Measurements from ENCODE around the gene VWA3A. TPM values are rescaled to one million over a fixed set of nuclear protein-coding genes. Genes with fewer than 3 reads are reported as not detected.
"Not testable (repeated sequence)": the region's sequence is repeated elsewhere in the genome, so short reads cannot be mapped to it uniquely, and the experiment has no call there.

Gene VWA3A
- total RNA-seq, 1 donor from 2014 or later, result 0.53 TPM

- Mint-ChIP-seq H3K9me3 (peaks cover 2% of the 10 kb centered on the region), H3K36me3 (ENCODE audit: low read depth) (peaks cover 3% of the 10 kb centered on the region), H3K4me1 (peaks cover 78% of the 10 kb centered on the region), H3K4me3 (peak overlapping the region; percentile 87), H3K27me3 (peaks cover 2% of the 10 kb centered on the region), H3K27ac (peak overlapping the region; percentile 96)
- intact Hi-C loops (cut with micrococcal nuclease), result loop anchor here (5.0 to 10.0 kb wide), 4 partner anchors 177 to 598 kb away; partner anchors contain the start of genes CDR2 and METTL9
- CTCF ChIA-PET, result interaction anchor here (0.9 to 2.9 kb wide), 4 partner anchors 11 to 188 kb away, joined by 3 to 17 read pairs (median 8); partner anchors contain the start of genes EEF2K and POLR3E
- POLR2A ChIA-PET, result interaction anchor here (0.5 to 8.8 kb wide), 5 partner anchors 11 to 242 kb away, joined by 3 to 154 read pairs (median 6); partner anchors contain the start of genes EEF2K, MOSMO, POLR3E and UQCRC2
- no peak for DNase-seq
- TF ChIP-seq CTCF (IDR thresholded peaks at IDR 0.05), result no peak
- ATAC-seq (ENCODE audit: low read depth), result no peak
Measured at GRCh38 chr16:22194707-22195444, 102.5 kb downstream of the VWA3A start.

GRCh38 chr16:22195445-22195694, 103.0 kb downstream of the VWA3A start:
- H3K4me1 Mint-ChIP-seq, result peaks cover 77% of the 10 kb centered on the region
- no peak for DNase-seq
- ChIA-PET CTCF (interaction anchor here (0.9 to 2.9 kb wide), 4 partner anchors 10 to 188 kb away, joined by 3 to 17 read pairs (median 8); partner anchors contain the start of genes EEF2K and POLR3E), POLR2A (interaction anchor here (0.5 to 8.8 kb wide), 4 partner anchors 11 to 242 kb away, joined by 3 to 154 read pairs (median 8); partner anchors contain the start of genes EEF2K, POLR3E and UQCRC2)
- H3K27ac Mint-ChIP-seq, result peak overlapping the region; percentile 96
- intact Hi-C loops (cut with micrococcal nuclease), result loop anchor here (10.0 kb wide), 1 partner anchor 239 kb away; no protein-coding TSS in a partner anchor
- ATAC-seq (ENCODE audit: low read depth), result no peak
- H3K36me3 Mint-ChIP-seq (ENCODE audit: low read depth), result peaks cover 3% of the 10 kb centered on the region
- peak overlapping the region; percentile 87 for H3K4me3 Mint-ChIP-seq
- no peak for TF ChIP-seq CTCF (IDR thresholded peaks at IDR 0.05)
- H3K27me3 Mint-ChIP-seq, result peaks cover 2% of the 10 kb centered on the region
- peaks cover 2% of the 10 kb centered on the region for H3K9me3 Mint-ChIP-seq

GRCh38 chr16:22195695-22196558, 103.6 kb downstream of the VWA3A start:
- intact Hi-C loops (cut with micrococcal nuclease), result loop anchor here (1.0 to 10.0 kb wide), 3 partner anchors 10 to 239 kb away; partner anchors contain the start of genes EEF2K and POLR3E
- ChIA-PET POLR2A (interaction anchor here (0.7 to 8.8 kb wide), 6 partner anchors 10 to 1256 kb away, joined by 4 to 154 read pairs (median 6); partner anchors contain the start of genes EEF2K, POLR3E and UQCRC2), CTCF (interaction anchor here (0.6 to 2.9 kb wide), 5 partner anchors 10 to 1038 kb away, joined by 3 to 17 read pairs (median 5); partner anchors contain the start of gene EEF2K)
- Mint-ChIP-seq H3K27me3 (peaks cover 2% of the 10 kb centered on the region), H3K36me3 (ENCODE audit: low read depth) (peaks cover 3% of the 10 kb centered on the region), H3K4me1 (peaks cover 72% of the 10 kb centered on the region), H3K4me3 (peak overlapping the region; percentile 87), H3K27ac (peak overlapping the region; percentile 96), H3K9me3 (peaks cover 2% of the 10 kb centered on the region)
- DNase-seq, result peak; percentile 87
- peak; percentile 5 for ATAC-seq (ENCODE audit: low read depth)
- no peak for TF ChIP-seq CTCF (IDR thresholded peaks at IDR 0.05)

GRCh38 chr16:22196559-22197168, 104.3 kb downstream of the VWA3A start:
- H3K4me1 Mint-ChIP-seq, result peaks cover 68% of the 10 kb centered on the region
- not testable (repeated sequence) for DNase-seq; H3K9me3 Mint-ChIP-seq; H3K27ac Mint-ChIP-seq; ATAC-seq (ENCODE audit: low read depth); H3K27me3 Mint-ChIP-seq; H3K36me3 Mint-ChIP-seq (ENCODE audit: low read depth)
- ChIA-PET CTCF (interaction anchor here (0.6 to 2.9 kb wide), 6 partner anchors 8 to 1039 kb away, joined by 3 to 17 read pairs (median 5); partner anchors contain the start of genes EEF2K and POLR3E), POLR2A (interaction anchor here (0.7 to 8.8 kb wide), 5 partner anchors 10 to 1255 kb away, joined by 4 to 154 read pairs (median 7); partner anchors contain the start of genes EEF2K, POLR3E and UQCRC2)
- intact Hi-C loops (cut with micrococcal nuclease), result loop anchor here (1.0 to 10.0 kb wide), 3 partner anchors 10 to 238 kb away; partner anchors contain the start of genes EEF2K and POLR3E
- peak overlapping the region; percentile 87 for H3K4me3 Mint-ChIP-seq
